Calu3 (cell line): ENCODE measurements around the gene CHST8. TPM values are rescaled to one million over a fixed set of nuclear protein-coding genes. Genes with fewer than 3 reads are reported as not detected.
A peak's percentile ranks its signal among the peaks of the same experiment; 100 is the strongest.

ENCODE experiments used
- BruUV-seq: library from RNA; stranded (reverse); fragments of 400-500 nt; replicated peaks from 2 replicates; lab custom pipeline; 2021; lab: Mats Ljungman, UMichigan
- CTCF ChIA-PET: fragments of 300-600 bp; sonication (Branson Sonifier 250); formaldehyde crosslinking; loops from one replicate; lab custom pipeline; 2022; ENCODE audit warnings: antibody characterized with exemption; lab: Charles Lee
- DNase-seq: peaks from one replicate; pipeline ENCODE4 v3.0.0; 2022
- H3K27ac Mint-ChIP-seq: one replicate; pipeline ENCODE4 v1.8.0; 2022; ENCODE audit warnings: mixed read lengths; ENCODE audit not compliant: unreplicated experiment
- H3K27me3 Mint-ChIP-seq: one replicate; pipeline ENCODE4 v1.8.0; 2022; ENCODE audit warnings: mixed read lengths; ENCODE audit not compliant: unreplicated experiment
- H3K36me3 Mint-ChIP-seq: one replicate; pipeline ENCODE4 v1.8.0; 2022; ENCODE audit warnings: mild to moderate bottlenecking, moderate library complexity, mixed read lengths; ENCODE audit not compliant: insufficient read depth, unreplicated experiment
- H3K4me1 Mint-ChIP-seq: one replicate; pipeline ENCODE4 v1.8.0; 2022; ENCODE audit warnings: mild to moderate bottlenecking, low read depth, mixed read lengths; ENCODE audit not compliant: unreplicated experiment
- H3K4me3 Mint-ChIP-seq: one replicate; pipeline ENCODE4 v1.8.0; 2022; ENCODE audit warnings: mild to moderate bottlenecking, low read depth, moderate library complexity, mixed read lengths; ENCODE audit not compliant: unreplicated experiment
- H3K9me3 Mint-ChIP-seq: one replicate; pipeline ENCODE4 v1.8.0; 2022; ENCODE audit warnings: low read depth, mixed read lengths; ENCODE audit not compliant: unreplicated experiment
- CTCF ChIP-seq: fragments of 200-600 bp; IDR thresholded peaks from one replicate; pipeline ENCODE4 v1.8.0; 2022; ENCODE audit warnings: antibody characterized with exemption; ENCODE audit not compliant: unreplicated experiment
- intact Hi-C: fragments of 100-400 bp; cut with micrococcal nuclease; formaldehyde crosslinking; loops from one replicate; pipeline ENCODE4 v1.10.0; 2022; ENCODE audit not compliant: unreplicated experiment
- total RNA-seq: library from RNA; stranded (reverse); gene quantifications from 2 replicates; pipeline ENCODE4 v1.2.3, GENCODE V29; 2022

Gene CHST8
- total RNA-seq, 1 experiment from 2014 or later, result not detected

- Mint-ChIP-seq H3K27ac (no peak overlapping the region), H3K4me1 (peaks cover 7% of the 10 kb centered on the region), H3K9me3 (no peaks in the 10 kb centered on the region), H3K4me3 (peak overlapping the region; percentile 79), H3K36me3 (peaks cover 12% of the 10 kb centered on the region), H3K27me3 (no peaks in the 10 kb centered on the region)
- DNase-seq, result no peak
- CTCF ChIA-PET, result interaction anchor here (1.1 kb wide), 1 partner anchor 45 kb away, joined by 3 read pairs; no protein-coding TSS in a partner anchor
- BruUV-seq, result no TSS peak
- intact Hi-C loops, result no loop called here
- TF ChIP-seq CTCF, result no peak
Observed at GRCh38 chr19:33819506-33819879, 197.7 kb downstream of the CHST8 start.

- H3K4me1 Mint-ChIP-seq, result peaks cover 7% of the 10 kb centered on the region
- H3K27ac Mint-ChIP-seq, result peak overlapping the region; percentile 47
- no peak for TF ChIP-seq CTCF
- CTCF ChIA-PET, result interaction anchor here (1.1 kb wide), 1 partner anchor 44 kb away, joined by 3 read pairs; no protein-coding TSS in a partner anchor
- H3K9me3 Mint-ChIP-seq, result no peaks in the 10 kb centered on the region
- intact Hi-C loops, result no loop called here
- peak overlapping the region; percentile 79 for H3K4me3 Mint-ChIP-seq
- H3K36me3 Mint-ChIP-seq, result peaks cover 12% of the 10 kb centered on the region
- BruUV-seq, result no TSS peak
- peak; percentile 87 for DNase-seq
- H3K27me3 Mint-ChIP-seq, result no peaks in the 10 kb centered on the region
Observed at GRCh38 chr19:33819880-33820781, 198.4 kb downstream of the CHST8 start.

GRCh38 chr19:33821871-33822270 is 200.1 kb downstream of the CHST8 start:
- H3K27me3 Mint-ChIP-seq, result peaks cover 11% of the 10 kb centered on the region
- BruUV-seq, result no TSS peak
- no peak for TF ChIP-seq CTCF
- no peak overlapping the region for H3K4me3 Mint-ChIP-seq
- peaks cover 12% of the 10 kb centered on the region for H3K36me3 Mint-ChIP-seq
- H3K9me3 Mint-ChIP-seq, result no peaks in the 10 kb centered on the region
- H3K27ac Mint-ChIP-seq, result no peak overlapping the region
- CTCF ChIA-PET, result no interaction called here
- no peak for DNase-seq
- intact Hi-C loops, result no loop called here
- H3K4me1 Mint-ChIP-seq, result peaks cover 7% of the 10 kb centered on the region

Other genes starting within 250 kb of the CHST8 start
- gene CEBPG, start 248.2 kb upstream of the CHST8 start, total RNA-seq, result 38.3 and 39.5 TPM in 2 replicates
- 55.1 and 65.5 TPM in 2 replicates for gene PEPD, start 100.2 kb upstream of the CHST8 start, total RNA-seq
- gene KCTD15, start 174.9 kb downstream of the CHST8 start, total RNA-seq, result 12.5 and 18.6 TPM in 2 replicates